Measurements from ENCODE around the gene MAGED1. TPM values are rescaled to one million over a fixed set of nuclear protein-coding genes. Genes with fewer than 3 reads are reported as not detected.

Gene MAGED1
- total RNA-seq, 1 experiment from 2014 or later, result 118 TPM

- POLR2A ChIA-PET (ENCODE audit: unreplicated experiment), result no interaction called here
- Histone ChIP-seq H3K27me3 (ENCODE audit: insufficient read depth, low read depth) (no peaks in the 10 kb centered on the region), H2AFZ (no peak overlapping the region), H3K4me1 (replicated peaks; ENCODE audit: insufficient read depth) (no peaks in the 10 kb centered on the region), H3K9me2 (ENCODE audit: insufficient read depth) (no peaks in the 10 kb centered on the region), H4K20me1 (ENCODE audit: insufficient read depth) (no peaks in the 10 kb centered on the region), H3F3A (ENCODE audit: insufficient read depth, low read depth) (no peaks in the 10 kb centered on the region), H3K27ac (no peak overlapping the region), H3K9me3 (ENCODE audit: insufficient read depth, low read depth) (no peaks in the 10 kb centered on the region), H3K36me3 (ENCODE audit: low read depth) (no peaks in the 10 kb centered on the region), H3K79me2 (ENCODE audit: low read depth) (no peaks in the 10 kb centered on the region), H3K4me3 (no peak overlapping the region), H3K4me2 (no peak overlapping the region)
- no TSS peak for BruUV-seq (replicated peaks)
- intact Hi-C loops (cut with micrococcal nuclease; ENCODE audit: unreplicated experiment), result no loop called here
- no peak for TF ChIP-seq CTCF (conservative IDR thresholded peaks at IDR 0.05)
- no peak for TF ChIP-seq EZH2 (IDR thresholded peaks at IDR 0.05; ENCODE audit: low read depth)
- no peak for DNase-seq
- CTCF ChIA-PET, result no interaction called here
These were observed 23.1 kb upstream of the MAGED1 start for GRCh38 chrX:51870354-51870753.

- BruUV-seq (replicated peaks), result no TSS peak
- Histone ChIP-seq H3K27me3 (ENCODE audit: insufficient read depth, low read depth) (no peaks in the 10 kb centered on the region), H2AFZ (no peak overlapping the region), H3K9me2 (ENCODE audit: insufficient read depth) (no peaks in the 10 kb centered on the region), H3K79me2 (ENCODE audit: low read depth) (no peaks in the 10 kb centered on the region), H3K4me1 (replicated peaks; ENCODE audit: insufficient read depth) (no peaks in the 10 kb centered on the region), H4K20me1 (ENCODE audit: insufficient read depth) (no peaks in the 10 kb centered on the region), H3K4me3 (no peak overlapping the region), H3F3A (ENCODE audit: insufficient read depth, low read depth) (no peaks in the 10 kb centered on the region), H3K36me3 (ENCODE audit: low read depth) (no peaks in the 10 kb centered on the region), H3K27ac (no peak overlapping the region), H3K4me2 (no peak overlapping the region), H3K9me3 (ENCODE audit: insufficient read depth, low read depth) (no peaks in the 10 kb centered on the region)
- POLR2A ChIA-PET (ENCODE audit: unreplicated experiment), result no interaction called here
- intact Hi-C loops (cut with micrococcal nuclease; ENCODE audit: unreplicated experiment), result no loop called here
- CTCF ChIA-PET, result no interaction called here
- DNase-seq, result no peak
- TF ChIP-seq EZH2 (IDR thresholded peaks at IDR 0.05; ENCODE audit: low read depth) (no peak), CTCF (conservative IDR thresholded peaks at IDR 0.05) (no peak)
These were observed 19.3 kb upstream of the MAGED1 start for GRCh38 chrX:51874123-51874522.

GRCh38 chrX:51876441-51876840 lies 17.0 kb upstream of the MAGED1 start:
- Histone ChIP-seq H3K4me2 (no peak overlapping the region), H3F3A (ENCODE audit: insufficient read depth, low read depth) (no peaks in the 10 kb centered on the region), H3K27me3 (ENCODE audit: insufficient read depth, low read depth) (no peaks in the 10 kb centered on the region), H4K20me1 (ENCODE audit: insufficient read depth) (no peaks in the 10 kb centered on the region), H3K4me3 (no peak overlapping the region), H3K9me3 (ENCODE audit: insufficient read depth, low read depth) (no peaks in the 10 kb centered on the region), H2AFZ (no peak overlapping the region), H3K27ac (no peak overlapping the region), H3K4me1 (replicated peaks; ENCODE audit: insufficient read depth) (no peaks in the 10 kb centered on the region), H3K9me2 (ENCODE audit: insufficient read depth) (no peaks in the 10 kb centered on the region), H3K36me3 (ENCODE audit: low read depth) (no peaks in the 10 kb centered on the region), H3K79me2 (ENCODE audit: low read depth) (no peaks in the 10 kb centered on the region)
- no TSS peak for BruUV-seq (replicated peaks)
- ChIA-PET POLR2A (ENCODE audit: unreplicated experiment) (no interaction called here), CTCF (no interaction called here)
- TF ChIP-seq CTCF (conservative IDR thresholded peaks at IDR 0.05) (no peak), EZH2 (IDR thresholded peaks at IDR 0.05; ENCODE audit: low read depth) (no peak)
- DNase-seq, result no peak
- intact Hi-C loops (cut with micrococcal nuclease; ENCODE audit: unreplicated experiment), result no loop called here

Data from PC-9 (cell line).